GM13976 (cell line): Measurements from ENCODE around the gene ITPR3.

ENCODE experiments used
- DNase-seq: peaks from one replicate; pipeline ENCODE4 v3.0.0; 2012; ENCODE audit warnings: low spot score
- in situ Hi-C: fragments of 300-500 bp; cut with MboI; formaldehyde crosslinking; loops from one replicate; pipeline ENCODE4 v1.12.0; 2022; ENCODE audit warnings: low sequenced_read_pairs, mixed read lengths, inconsistent platforms; ENCODE audit not compliant: unreplicated experiment
- TF ChIP-seq, protein P1 (sequence below): IDR thresholded peaks from 2 replicates; pipeline ENCODE4 v1.5.1; 2012; ENCODE audit warnings: borderline replicate concordance, mild to moderate bottlenecking; ENCODE audit not compliant: insufficient read depth; ENCODE audit errors: extremely low read depth, missing control alignments, control extremely low read depth

ITPR3 gene

DNA sequence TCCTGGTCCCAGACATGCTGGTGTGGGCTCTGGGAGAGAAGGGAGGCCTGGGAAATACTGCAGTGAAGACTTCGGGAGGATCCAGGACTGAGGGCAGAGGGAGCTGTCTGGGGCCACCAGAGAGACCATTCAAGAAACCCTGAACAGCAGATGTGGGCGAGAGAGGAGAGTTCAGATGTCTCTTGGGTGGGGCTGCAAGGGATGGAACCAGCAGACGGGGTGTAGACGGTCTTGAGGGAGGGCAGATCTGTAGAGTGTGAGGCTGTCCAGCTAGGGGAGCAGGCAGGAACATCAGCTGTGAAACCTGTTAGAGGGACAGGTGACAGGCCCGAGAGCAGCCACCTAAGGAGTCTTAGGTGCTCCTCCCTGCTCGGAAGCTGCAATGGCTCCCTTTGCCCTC lies 38.9 kb downstream of the ITPR3 start:
- TF ChIP-seq, protein P1, sequence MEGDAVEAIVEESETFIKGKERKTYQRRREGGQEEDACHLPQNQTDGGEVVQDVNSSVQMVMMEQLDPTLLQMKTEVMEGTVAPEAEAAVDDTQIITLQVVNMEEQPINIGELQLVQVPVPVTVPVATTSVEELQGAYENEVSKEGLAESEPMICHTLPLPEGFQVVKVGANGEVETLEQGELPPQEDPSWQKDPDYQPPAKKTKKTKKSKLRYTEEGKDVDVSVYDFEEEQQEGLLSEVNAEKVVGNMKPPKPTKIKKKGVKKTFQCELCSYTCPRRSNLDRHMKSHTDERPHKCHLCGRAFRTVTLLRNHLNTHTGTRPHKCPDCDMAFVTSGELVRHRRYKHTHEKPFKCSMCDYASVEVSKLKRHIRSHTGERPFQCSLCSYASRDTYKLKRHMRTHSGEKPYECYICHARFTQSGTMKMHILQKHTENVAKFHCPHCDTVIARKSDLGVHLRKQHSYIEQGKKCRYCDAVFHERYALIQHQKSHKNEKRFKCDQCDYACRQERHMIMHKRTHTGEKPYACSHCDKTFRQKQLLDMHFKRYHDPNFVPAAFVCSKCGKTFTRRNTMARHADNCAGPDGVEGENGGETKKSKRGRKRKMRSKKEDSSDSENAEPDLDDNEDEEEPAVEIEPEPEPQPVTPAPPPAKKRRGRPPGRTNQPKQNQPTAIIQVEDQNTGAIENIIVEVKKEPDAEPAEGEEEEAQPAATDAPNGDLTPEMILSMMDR = no peak
- no peak for DNase-seq
- in situ Hi-C loops = no loop called here

DNA sequence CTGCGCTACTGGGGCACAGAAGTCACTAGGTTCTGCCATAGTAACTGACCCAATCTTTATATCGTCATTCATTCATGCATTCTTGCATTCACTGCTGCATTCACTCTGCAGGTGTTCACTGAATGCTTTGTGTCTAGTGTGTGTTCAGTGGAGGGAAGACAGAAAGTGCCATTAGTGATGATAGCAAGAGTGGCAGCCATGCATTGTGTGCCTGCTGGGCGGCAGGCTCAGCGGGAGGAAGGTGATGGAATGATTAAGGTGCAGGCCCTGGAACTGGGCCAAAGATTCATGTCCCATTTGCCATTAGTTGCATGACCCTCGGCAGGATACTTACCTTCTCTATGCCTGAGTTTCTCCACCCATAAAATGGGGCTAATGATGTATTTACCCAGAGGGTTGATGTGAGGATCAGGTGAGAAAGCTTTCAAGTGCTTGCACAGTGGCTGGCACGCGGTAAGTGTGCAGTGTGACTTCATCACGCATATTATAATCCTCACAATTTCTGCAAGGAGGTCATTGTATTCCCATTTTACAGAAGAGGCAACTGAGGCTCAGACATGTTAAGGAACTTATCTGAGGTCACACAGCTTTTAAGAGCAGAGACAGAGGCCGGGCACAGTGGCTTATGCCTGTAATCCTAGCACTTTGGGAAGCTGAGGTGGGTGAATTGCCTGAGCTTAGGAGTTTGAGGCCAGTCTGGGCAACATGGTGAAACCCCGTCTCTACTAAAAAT lies 40.1 kb downstream of the ITPR3 start:
- no peak for DNase-seq
- TF ChIP-seq, protein P1 = no peak
- in situ Hi-C loops = no loop called here

DNA sequence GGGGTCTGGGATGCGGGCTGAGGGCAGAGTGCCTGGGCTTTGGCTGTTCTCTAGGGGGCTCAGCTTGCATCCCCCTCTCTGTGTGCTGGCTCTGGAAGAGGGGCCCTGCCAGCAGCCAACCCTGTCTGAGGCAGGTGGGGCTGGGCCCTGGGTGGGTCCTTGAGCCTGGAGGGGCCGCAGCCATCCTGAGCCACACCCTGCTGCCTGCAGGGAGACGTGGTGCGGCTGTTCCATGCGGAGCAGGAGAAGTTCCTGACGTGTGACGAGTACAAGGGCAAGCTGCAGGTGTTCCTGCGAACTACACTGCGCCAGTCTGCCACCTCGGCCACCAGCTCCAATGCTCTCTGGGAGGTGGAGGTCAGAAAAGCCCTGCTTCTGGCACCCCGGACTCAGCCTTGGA lies 41.2 kb downstream of the ITPR3 start:
- TF ChIP-seq, protein P1 = no peak
- in situ Hi-C loops = no loop called here
- no peak for DNase-seq

DNA sequence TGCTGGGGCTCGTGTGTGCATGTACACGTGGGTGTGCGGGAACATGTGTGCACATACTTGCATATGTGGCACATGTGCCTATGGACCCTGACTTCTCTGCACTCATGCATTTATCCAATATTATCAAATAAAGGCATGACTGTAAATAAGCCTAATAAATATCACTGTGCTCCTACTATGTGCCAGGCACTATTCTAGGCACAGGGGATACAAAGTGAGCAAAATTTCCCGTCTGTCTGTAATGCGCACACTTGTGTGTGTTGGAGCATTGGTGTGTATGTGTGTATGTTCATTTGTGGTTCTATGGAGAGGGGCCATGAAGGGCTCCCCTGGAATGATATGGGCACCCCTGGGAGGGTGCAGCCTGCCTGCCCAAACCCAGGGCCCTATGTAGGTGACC lies 41.9 kb downstream of the ITPR3 start:
- DNase-seq = no peak
- TF ChIP-seq, protein P1 = no peak
- in situ Hi-C loops = no loop called here

DNA sequence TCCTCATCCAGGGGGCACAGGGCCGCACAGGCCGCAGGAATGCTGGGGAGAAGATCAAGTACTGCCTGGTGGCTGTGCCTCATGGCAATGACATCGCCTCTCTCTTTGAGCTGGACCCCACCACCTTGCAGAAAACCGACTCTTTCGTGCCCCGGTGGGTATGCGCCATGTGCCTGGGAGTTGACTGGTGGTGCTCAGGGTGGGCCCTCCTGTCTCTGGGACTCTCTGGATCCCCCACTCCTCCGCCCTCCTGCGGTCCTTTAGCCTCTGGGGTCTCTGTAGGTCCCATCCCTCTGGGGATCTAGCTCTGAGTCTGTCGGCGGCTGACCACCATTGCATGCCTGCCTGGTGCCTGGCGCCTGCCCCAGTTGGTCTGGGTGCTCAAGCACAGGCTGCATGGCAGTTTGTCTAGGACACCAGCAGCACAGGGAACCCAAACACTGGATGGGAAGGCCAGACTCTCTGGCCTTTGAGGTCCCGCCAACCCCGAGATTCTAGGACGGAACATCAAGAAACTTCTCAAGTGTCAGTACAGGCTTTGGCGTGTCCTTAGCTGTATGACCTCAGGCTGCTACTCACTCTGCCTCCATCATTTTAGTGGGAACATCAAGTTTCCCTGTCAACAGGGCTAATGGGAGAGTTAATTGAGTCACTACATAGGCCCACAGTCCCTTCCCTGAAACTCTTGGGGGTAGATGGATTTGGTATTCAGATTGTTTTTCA lies 42.8 kb downstream of the ITPR3 start:
- in situ Hi-C loops = no loop called here
- no peak for DNase-seq
- TF ChIP-seq, protein P1 = no peak

DNA sequence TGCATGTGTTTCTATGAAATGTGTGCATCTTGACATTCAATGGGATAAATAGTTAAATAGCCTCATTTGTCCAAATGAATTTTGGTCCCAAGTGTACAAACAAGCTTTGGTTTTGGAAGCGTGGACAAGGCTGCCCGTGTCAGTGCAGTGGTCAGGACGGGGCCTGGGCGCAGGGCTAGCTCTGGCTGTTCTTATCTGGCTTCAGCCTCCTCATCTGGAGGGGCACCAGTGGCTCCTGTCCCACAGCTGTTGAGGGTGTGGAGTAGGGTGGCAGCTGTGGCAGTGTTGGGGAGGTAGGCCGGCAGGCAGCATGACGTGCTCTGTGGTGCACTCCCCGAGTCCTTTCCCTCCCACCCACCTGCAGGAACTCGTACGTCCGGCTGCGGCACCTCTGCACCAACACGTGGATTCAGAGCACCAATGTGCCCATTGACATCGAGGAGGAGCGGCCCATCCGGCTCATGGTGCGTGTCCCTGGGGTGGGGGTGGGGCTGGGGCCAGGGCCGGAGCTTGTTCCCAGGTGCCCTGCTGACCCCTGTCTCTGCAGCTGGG lies 43.5 kb downstream of the ITPR3 start:
- in situ Hi-C loops = no loop called here
- no peak for DNase-seq
- TF ChIP-seq, protein P1 = no peak
